ENCODE measurements around the gene OSBPL8.

The OSBPL8 gene

GRCh38 chr12:76555231-76555767 is 4.3 kb downstream of the OSBPL8 start:
- DNase-seq: no peak

- no peak for DNase-seq
Measured at GRCh38 chr12:76554405-76555230, 5.0 kb downstream of the OSBPL8 start.

- no peak for DNase-seq
Measured at GRCh38 chr12:76552343-76552938, 7.1 kb downstream of the OSBPL8 start.

GRCh38 chr12:76551482-76551888 is 8.1 kb downstream of the OSBPL8 start:
- no peak for DNase-seq

- DNase-seq: no peak
Measured at GRCh38 chr12:76549131-76549530, 10.4 kb downstream of the OSBPL8 start.

- DNase-seq: no peak
Measured at GRCh38 chr12:76548222-76548837, 11.2 kb downstream of the OSBPL8 start.

GRCh38 chr12:76547526-76547925 is 12.0 kb downstream of the OSBPL8 start:
- no peak for DNase-seq

- DNase-seq: no peak
Measured at GRCh38 chr12:76546889-76547288, 12.7 kb downstream of the OSBPL8 start.

GRCh38 chr12:76545486-76545885 is 14.1 kb downstream of the OSBPL8 start:
- DNase-seq: no peak

- no peak for DNase-seq
Measured at GRCh38 chr12:76544601-76545261, 14.8 kb downstream of the OSBPL8 start.

- no peak for DNase-seq
Measured at GRCh38 chr12:76543813-76544347, 15.7 kb downstream of the OSBPL8 start.

GRCh38 chr12:76542908-76543307 is 16.7 kb downstream of the OSBPL8 start:
- DNase-seq: no peak

- no peak for DNase-seq
Measured at GRCh38 chr12:76539727-76540126, 19.8 kb downstream of the OSBPL8 start.

GRCh38 chr12:76537923-76538322 is 21.6 kb downstream of the OSBPL8 start:
- DNase-seq: no peak

- no peak for DNase-seq
Measured at GRCh38 chr12:76536546-76536945, 23.0 kb downstream of the OSBPL8 start.

- no peak for DNase-seq
Measured at GRCh38 chr12:76535170-76535569, 24.4 kb downstream of the OSBPL8 start.

- DNase-seq: no peak
Measured at GRCh38 chr12:76533331-76533730, 26.2 kb downstream of the OSBPL8 start.

- no peak for DNase-seq
Measured at GRCh38 chr12:76532520-76532919, 27.1 kb downstream of the OSBPL8 start.

GRCh38 chr12:76531056-76531455 is 28.5 kb downstream of the OSBPL8 start:
- no peak for DNase-seq

- DNase-seq: no peak
Measured at GRCh38 chr12:76530516-76530915, 29.1 kb downstream of the OSBPL8 start.

GRCh38 chr12:76529226-76529918 is 30.2 kb downstream of the OSBPL8 start:
- no peak for DNase-seq

GRCh38 chr12:76523408-76523807 is 36.2 kb downstream of the OSBPL8 start:
- DNase-seq: no peak
